Measurements from ENCODE around the gene ZNF189.

Gene ZNF189

DNA sequence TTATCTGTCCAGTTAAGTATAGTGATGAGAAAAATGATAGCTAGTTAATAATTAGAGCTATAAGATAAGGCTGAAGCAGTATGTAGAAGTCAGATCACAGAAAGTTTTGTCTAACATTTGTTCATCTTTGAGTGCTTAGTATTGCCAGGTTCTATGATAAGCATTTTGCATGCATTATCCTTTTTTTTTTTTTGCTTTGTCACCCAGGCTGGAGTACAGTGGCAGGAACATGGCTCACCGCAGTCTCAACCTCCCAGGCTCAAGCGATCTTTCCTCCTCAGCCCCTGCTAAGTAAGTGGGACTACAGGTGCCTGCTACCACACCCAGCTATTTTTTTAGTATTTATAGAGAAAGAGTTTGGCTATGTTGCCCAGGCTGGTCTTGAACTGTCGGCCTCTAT lies 31.3 kb upstream of the ZNF189 start:
- H3K4me1 ChIP-seq (ENCODE audit: low read length): no peaks in the 10 kb centered on the region

DNA sequence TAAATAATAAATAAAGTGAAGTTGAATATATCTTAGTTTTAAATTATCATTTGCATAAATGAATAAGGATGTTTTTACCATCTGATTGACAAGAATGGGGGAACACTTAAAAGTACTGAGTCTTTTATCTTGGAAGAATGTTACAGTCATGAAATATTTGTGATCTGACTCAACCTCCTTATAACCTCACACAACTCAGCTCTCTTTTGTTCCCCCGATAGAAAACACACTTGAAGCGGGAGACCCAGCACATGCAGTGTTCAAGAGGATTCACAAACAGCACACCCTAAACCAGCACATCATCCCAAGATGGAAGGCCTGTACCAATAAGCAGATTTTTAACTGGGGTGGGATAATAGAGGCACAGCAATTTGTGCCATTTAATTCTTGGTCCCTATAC lies 29.4 kb upstream of the ZNF189 start:
- no peak for DNase-seq
- Histone ChIP-seq H2AFZ (ENCODE audit: low read length) (no peak overlapping the region), H3K9ac (ENCODE audit: low read length) (no peak overlapping the region), H3K9me3 (replicated peaks; ENCODE audit: insufficient read depth, low read length) (no peaks in the 10 kb centered on the region), H4K20me1 (ENCODE audit: insufficient read depth, low read length) (no peaks in the 10 kb centered on the region), H3K27ac (ENCODE audit: low read length) (no peak overlapping the region), H3K79me2 (ENCODE audit: low read length) (no peaks in the 10 kb centered on the region), H3K4me3 (ENCODE audit: low read length) (no peak overlapping the region), H3F3A (ENCODE audit: insufficient read depth, low read length) (no peaks in the 10 kb centered on the region), H3K36me3 (replicated peaks; ENCODE audit: insufficient read depth, low read length) (no peaks in the 10 kb centered on the region), H3K27me3 (replicated peaks; ENCODE audit: insufficient read depth, low read length) (no peaks in the 10 kb centered on the region), H3K4me2 (ENCODE audit: low read depth, low read length) (no peak overlapping the region), H3K4me1 (ENCODE audit: low read length) (no peaks in the 10 kb centered on the region), H3K9me2 (replicated peaks; ENCODE audit: insufficient read depth, low read length) (no peaks in the 10 kb centered on the region)
- no peak for TF ChIP-seq CTCF (IDR thresholded peaks at IDR 0.05; ENCODE audit: low read length)
- no peak for TF ChIP-seq EZH2phosphoT487 (IDR thresholded peaks at IDR 0.05; ENCODE audit: low read length)
- no peak for TF ChIP-seq EZH2 (optimal IDR thresholded peaks at IDR 0.05; ENCODE audit: low read depth, low read length)

More for the DNA sequence above, 31.3 kb upstream of the ZNF189 start:
- H4K20me1 ChIP-seq (ENCODE audit: insufficient read depth, low read length): no peaks in the 10 kb centered on the region
- DNase-seq: no peak
- no peaks in the 10 kb centered on the region for H3K9me2 ChIP-seq (replicated peaks; ENCODE audit: insufficient read depth, low read length)
- no peak overlapping the region for H3K4me2 ChIP-seq (ENCODE audit: low read depth, low read length)
- TF ChIP-seq EZH2phosphoT487 (IDR thresholded peaks at IDR 0.05; ENCODE audit: low read length): no peak
- TF ChIP-seq EZH2 (optimal IDR thresholded peaks at IDR 0.05; ENCODE audit: low read depth, low read length): no peak
- TF ChIP-seq CTCF (IDR thresholded peaks at IDR 0.05; ENCODE audit: low read length): no peak
- H3K9ac ChIP-seq (ENCODE audit: low read length): no peak overlapping the region
- no peak overlapping the region for H3K27ac ChIP-seq (ENCODE audit: low read length)
- H3K9me3 ChIP-seq (replicated peaks; ENCODE audit: insufficient read depth, low read length): no peaks in the 10 kb centered on the region
- no peaks in the 10 kb centered on the region for H3F3A ChIP-seq (ENCODE audit: insufficient read depth, low read length)
- no peak overlapping the region for H3K4me3 ChIP-seq (ENCODE audit: low read length)
- H2AFZ ChIP-seq (ENCODE audit: low read length): no peak overlapping the region
- no peaks in the 10 kb centered on the region for H3K36me3 ChIP-seq (replicated peaks; ENCODE audit: insufficient read depth, low read length)
- no peaks in the 10 kb centered on the region for H3K79me2 ChIP-seq (ENCODE audit: low read length)
- no peaks in the 10 kb centered on the region for H3K27me3 ChIP-seq (replicated peaks; ENCODE audit: insufficient read depth, low read length)

GRCh38 chr9:101369884-101370531 lies 28.6 kb upstream of the ZNF189 start:
- H3K27ac ChIP-seq (ENCODE audit: low read length): no peak overlapping the region
- no peaks in the 10 kb centered on the region for H3K9me2 ChIP-seq (replicated peaks; ENCODE audit: insufficient read depth, low read length)
- no peaks in the 10 kb centered on the region for H3K79me2 ChIP-seq (ENCODE audit: low read length)
- H3K9me3 ChIP-seq (replicated peaks; ENCODE audit: insufficient read depth, low read length): no peaks in the 10 kb centered on the region
- DNase-seq: no peak
- H3K4me2 ChIP-seq (ENCODE audit: low read depth, low read length): no peak overlapping the region
- H3K27me3 ChIP-seq (replicated peaks; ENCODE audit: insufficient read depth, low read length): no peaks in the 10 kb centered on the region
- no peaks in the 10 kb centered on the region for H4K20me1 ChIP-seq (ENCODE audit: insufficient read depth, low read length)
- H3K4me3 ChIP-seq (ENCODE audit: low read length): no peak overlapping the region
- no peak overlapping the region for H3K9ac ChIP-seq (ENCODE audit: low read length)
- TF ChIP-seq EZH2 (optimal IDR thresholded peaks at IDR 0.05; ENCODE audit: low read depth, low read length) (no peak), EZH2phosphoT487 (IDR thresholded peaks at IDR 0.05; ENCODE audit: low read length) (no peak), CTCF (IDR thresholded peaks at IDR 0.05; ENCODE audit: low read length) (no peak)
- no peak overlapping the region for H2AFZ ChIP-seq (ENCODE audit: low read length)
- H3F3A ChIP-seq (ENCODE audit: insufficient read depth, low read length): no peaks in the 10 kb centered on the region
- H3K36me3 ChIP-seq (replicated peaks; ENCODE audit: insufficient read depth, low read length): no peaks in the 10 kb centered on the region
- H3K4me1 ChIP-seq (ENCODE audit: low read length): no peaks in the 10 kb centered on the region

Data from MM.1S (cell line).